ENCODE measurements around the gene OR2D3. TPM values are rescaled to one million over a fixed set of nuclear protein-coding genes. Genes with fewer than 3 reads are reported as not detected.
"Not testable (repeated sequence)": the region's sequence is repeated elsewhere in the genome, so short reads cannot be mapped to it uniquely, and the experiment has no call there.

OR2D3 gene
- total RNA-seq, 1 donor from 2014 or later, result not detected

DNA sequence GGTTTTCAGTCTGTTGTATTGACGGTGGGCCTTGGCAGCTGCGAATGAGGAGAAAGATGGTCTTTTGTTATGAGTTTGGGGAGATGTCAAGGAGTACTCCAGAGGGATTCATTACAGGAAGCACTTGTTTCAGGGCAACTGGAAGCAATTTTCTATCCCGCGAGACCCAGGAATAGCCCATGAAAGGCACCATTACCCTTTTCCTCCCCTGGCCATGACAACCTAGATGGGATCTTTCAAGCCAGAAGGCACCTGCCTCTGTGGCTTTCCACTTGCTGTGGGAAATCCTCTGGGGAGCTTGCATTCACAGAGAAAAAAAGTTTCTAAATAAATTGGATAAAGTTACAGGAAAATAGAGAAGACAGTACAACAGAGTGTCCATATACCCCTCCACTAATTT is 8.1 kb downstream of the OR2D3 start:
- no peak for DNase-seq

DNA sequence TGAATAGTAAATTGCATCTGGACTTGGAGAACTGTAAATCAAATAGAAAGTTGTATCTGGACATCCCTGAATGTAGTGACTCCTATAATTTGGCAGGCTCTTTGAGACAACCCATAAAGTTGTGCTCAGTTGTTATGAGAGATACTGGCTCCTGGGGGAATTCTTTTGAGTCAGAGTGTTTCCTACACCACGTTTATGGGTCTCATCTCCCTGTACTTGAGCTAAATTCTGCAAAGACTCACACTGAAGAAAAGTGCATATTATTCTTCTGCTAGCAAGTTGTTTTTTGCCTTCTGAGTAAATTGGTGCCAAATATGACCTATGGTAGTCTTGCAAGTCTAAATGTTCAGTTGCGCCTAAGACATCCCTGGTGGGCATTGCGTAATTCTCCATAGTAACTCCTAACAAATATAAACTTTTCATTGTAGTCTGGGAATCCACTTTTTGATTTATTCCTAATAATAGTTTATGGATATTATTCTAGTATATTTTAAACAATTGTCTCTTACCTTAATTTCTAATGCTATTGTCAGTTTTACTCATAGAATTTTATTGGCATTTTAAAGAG is 10.4 kb downstream of the OR2D3 start:
- DNase-seq, result no peak

DNA sequence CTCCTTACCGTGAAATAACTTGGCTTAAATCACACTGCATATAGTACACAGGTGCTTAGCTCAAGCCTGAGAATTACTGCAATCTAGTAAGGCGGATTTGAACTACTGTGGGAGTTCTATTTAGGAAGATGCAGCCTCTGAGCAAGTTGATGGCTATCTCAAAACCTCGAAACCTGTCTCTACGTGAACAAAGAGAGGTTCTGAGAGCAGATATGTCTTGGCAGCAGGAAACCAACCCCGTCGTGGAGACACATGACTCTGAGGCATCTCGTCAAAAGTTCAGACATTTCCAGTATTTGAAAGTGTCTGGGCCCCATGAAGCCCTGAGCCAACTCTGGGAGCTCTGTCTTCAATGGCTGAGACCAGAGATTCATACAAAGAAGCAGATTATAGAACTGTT is 11.3 kb downstream of the OR2D3 start:
- DNase-seq, result no peak

DNA sequence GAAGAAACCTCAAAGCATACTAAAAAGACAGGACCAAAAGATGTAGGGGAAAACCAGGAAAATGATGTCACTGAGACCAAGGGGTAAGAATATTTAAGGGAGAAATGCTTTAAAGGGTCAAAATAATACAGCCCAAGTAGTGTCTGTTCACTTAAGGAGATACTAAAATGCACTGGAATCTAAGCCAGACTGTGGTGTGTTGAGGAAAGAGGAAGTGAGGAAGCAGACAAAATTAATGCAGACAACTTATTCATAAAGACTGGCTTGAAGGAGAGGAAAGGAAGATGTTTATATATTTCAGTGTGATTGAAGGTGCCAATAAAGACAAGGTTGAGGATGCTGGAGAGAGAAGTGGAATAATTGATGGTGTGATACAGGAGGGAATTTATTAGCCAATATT is 21.2 kb downstream of the OR2D3 start:
- no peak for DNase-seq

DNA sequence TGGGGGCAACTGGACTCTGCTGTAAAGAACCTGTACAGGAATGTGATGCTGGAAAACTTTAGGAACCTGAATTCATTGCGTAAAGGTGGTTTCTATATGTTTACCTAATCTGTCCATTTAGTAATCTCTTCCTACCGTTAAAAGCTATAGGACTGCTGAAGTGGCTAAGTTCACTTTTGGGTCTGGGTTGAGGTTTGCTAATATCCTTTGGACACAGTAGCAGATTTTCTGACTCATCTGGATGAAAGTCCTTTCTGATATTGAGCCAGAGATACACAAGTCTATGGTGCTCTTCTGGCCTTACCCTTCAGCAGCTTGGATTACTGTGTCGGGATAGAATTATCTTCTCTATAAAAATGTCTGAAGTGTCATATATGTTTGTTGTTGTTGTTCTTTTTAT is 22.3 kb downstream of the OR2D3 start:
- DNase-seq, result no peak

DNA sequence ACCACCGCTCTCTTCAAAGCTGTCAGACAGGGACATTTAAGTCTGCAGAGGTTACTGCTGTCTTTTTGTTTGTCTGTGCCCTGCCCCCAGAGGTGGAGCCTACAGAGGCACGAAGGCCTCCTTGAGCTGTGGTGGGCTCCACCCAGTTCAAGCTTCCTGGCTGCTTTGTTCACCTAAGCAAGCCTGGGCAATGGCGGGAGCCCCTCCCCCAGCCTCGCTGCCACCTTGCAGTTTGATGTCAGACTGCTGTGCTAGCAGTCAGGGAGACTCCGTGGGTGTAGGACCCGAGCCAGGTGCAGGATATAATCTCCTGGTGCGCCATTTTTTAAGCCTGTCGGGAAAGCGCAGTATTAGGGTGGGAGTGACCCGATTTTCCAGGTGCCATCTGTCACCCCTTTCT is 33.4 kb downstream of the OR2D3 start:
- DNase-seq, result not testable (repeated sequence)

DNA sequence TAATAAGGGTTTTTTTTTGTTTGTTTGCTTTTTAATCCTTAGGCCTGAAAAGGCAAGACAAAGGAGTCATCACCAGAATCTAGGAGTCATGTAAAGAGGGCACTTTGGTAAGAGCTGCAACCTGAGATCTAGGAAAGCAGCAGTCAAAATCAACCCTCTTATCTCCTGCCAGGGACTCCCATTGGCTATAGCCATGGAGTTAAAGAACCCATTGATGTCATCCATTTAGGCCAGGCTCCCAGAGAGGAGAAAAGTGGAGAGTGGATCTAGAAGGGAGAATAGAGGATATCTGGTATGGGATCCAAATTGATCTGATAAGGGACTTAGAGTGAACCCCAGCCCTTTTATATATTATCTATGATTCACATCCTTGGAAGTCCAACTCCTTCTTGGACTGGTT is 41.3 kb downstream of the OR2D3 start:
- no peak for DNase-seq

DNA sequence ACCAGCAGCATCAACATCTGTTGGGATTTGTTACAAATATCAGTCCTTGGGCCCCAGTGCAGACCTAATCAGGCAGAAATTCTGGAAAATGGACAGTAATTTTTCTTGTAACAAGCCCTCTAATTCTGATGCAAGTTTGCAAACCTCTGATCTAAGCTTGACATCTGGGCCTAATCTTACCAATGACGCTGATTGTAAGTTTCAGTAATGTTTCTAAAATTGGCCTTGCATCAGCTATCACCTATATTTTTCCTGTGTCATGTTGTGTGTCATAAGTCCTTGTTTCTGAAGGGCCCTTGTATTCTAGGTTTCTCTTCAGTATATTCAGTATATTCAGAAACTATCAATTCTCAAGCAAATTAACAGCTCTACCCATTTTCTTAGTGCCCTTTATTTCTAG is 41.9 kb downstream of the OR2D3 start:
- no peak for DNase-seq

DNA sequence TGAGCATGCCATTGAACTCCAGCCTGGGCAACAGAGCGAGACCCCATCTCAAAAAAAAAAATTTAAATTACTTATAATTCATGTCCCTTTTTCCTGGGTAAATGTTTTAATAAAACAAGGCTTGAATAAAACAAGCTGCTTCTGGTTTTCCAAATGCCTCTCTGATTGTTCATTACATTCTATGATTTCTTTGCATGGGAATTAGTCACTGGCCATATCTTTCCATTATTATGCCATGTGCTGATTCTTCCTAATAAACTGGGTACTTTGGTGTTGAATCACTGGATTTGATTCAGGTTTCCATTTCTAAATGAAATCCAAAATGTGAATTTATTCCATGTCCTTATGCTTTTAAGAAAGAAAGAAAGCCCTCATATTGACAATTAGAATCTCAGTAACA is 48.0 kb downstream of the OR2D3 start:
- DNase-seq, result no peak

DNA sequence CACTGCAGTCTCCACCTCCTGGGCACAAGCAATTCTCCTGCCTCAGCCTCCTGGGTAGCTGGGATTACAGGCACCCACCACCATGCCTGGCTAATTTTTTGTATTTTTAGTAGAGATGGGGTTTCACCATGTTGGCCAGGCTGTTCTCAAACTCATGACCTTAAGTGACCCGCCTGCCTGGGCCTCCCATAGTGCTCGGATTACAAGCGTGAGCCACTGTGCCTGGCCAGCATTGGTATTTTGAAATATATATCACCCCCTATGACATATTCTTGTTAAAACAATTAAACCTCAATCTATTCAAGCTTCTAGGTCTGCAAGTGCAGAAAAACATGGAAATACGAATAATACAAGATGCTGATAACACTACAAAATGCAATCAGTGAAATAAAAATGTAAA is 49.1 kb downstream of the OR2D3 start:
- DNase-seq, result not testable (repeated sequence)

Other genes with a start within 250 kb of the OR2D3 start
- gene MRPL17, start 237.7 kb upstream of the OR2D3 start, total RNA-seq, result 29.2 TPM
- gene OR2AG2, start 149.0 kb upstream of the OR2D3 start, total RNA-seq, result not detected
- not detected for gene OR2AG1, start 138.0 kb upstream of the OR2D3 start, total RNA-seq
- 0.10 TPM for gene OR6A2, start 121.3 kb upstream of the OR2D3 start, total RNA-seq
- not detected for gene OR10A5, start 75.3 kb upstream of the OR2D3 start, total RNA-seq
- not detected for gene OR10A2, start 57.9 kb upstream of the OR2D3 start, total RNA-seq
- gene OR10A4, start 44.4 kb upstream of the OR2D3 start, total RNA-seq, result not detected
- gene OR2D2, start 28.5 kb upstream of the OR2D3 start, total RNA-seq, result not detected
- gene ZNF215, start 5.4 kb downstream of the OR2D3 start, total RNA-seq, result 0.51 TPM
- 3.7 TPM for gene ZNF214, start 99.3 kb downstream of the OR2D3 start, total RNA-seq
- 0.21 TPM for gene NLRP14, start 99.5 kb downstream of the OR2D3 start, total RNA-seq
- not detected for gene RBMXL2, start 168.0 kb downstream of the OR2D3 start, total RNA-seq

Data from tongue (tissue), 2 donors.